DND-41 (cell line): ENCODE measurements around the gene PPP1R3E.
"Not testable (repeated sequence)": the region's sequence is repeated elsewhere in the genome, so short reads cannot be mapped to it uniquely, and the experiment has no call there.

Experiments used
- ATAC-seq: fragments of 200-7000 bp; cut with Tn5 transposase; 3 replicates; pipeline ENCODE4 v1.9.1; 2021; ENCODE audit warnings: low read depth; ENCODE audit not compliant: insufficient read depth
- DNase-seq: peaks from one replicate; pipeline ENCODE4 v3.0.0-alpha.2; 2020
- H2AFZ ChIP-seq: 2 replicates; pipeline ENCODE4 v1.6.0; 2012; ENCODE audit warnings: low read depth, low read length
- H3K27ac ChIP-seq: 2 replicates; pipeline ENCODE4 v1.5.1; 2012; ENCODE audit warnings: low read length, inconsistent platforms
- H3K27me3 ChIP-seq: fragments of 200-600 bp; sonication (generic); 2 replicates; pipeline ENCODE4 v1.6.0; 2012; ENCODE audit warnings: low read length, mild to moderate bottlenecking, inconsistent platforms; ENCODE audit not compliant: insufficient read depth, poor library complexity
- H3K36me3 ChIP-seq: 2 replicates; pipeline ENCODE4 v1.5.1; 2012; ENCODE audit warnings: low read length, inconsistent platforms; ENCODE audit not compliant: insufficient read depth
- H3K4me1 ChIP-seq: 2 replicates; pipeline ENCODE4 v1.5.1; 2012; ENCODE audit warnings: mild to moderate bottlenecking, low read length; ENCODE audit not compliant: insufficient read depth
- H3K4me2 ChIP-seq: 2 replicates; pipeline ENCODE4 v1.6.0; 2012; ENCODE audit warnings: mild to moderate bottlenecking, moderate library complexity, low read length, inconsistent platforms; ENCODE audit not compliant: insufficient read depth
- H3K4me3 ChIP-seq, 2 experiments: fragments of 200-600 bp in 1 of 2; shearing (Covaris generic) in 1 of 2; 2 replicates each; pipeline ENCODE4 v1.5.1; 2012 to 2016; ENCODE audit warnings: inconsistent platforms in 2 of 2, low read length in 2 of 2, mild to moderate bottlenecking in 2 of 2, low read depth in 1 of 2, moderate library complexity in 1 of 2
- H3K79me2 ChIP-seq: 2 replicates; pipeline ENCODE4 v1.6.0; 2012; ENCODE audit warnings: low read length, inconsistent platforms; ENCODE audit not compliant: insufficient read depth
- H3K9ac ChIP-seq: 2 replicates; pipeline ENCODE4 v1.6.0; 2012; ENCODE audit warnings: low read depth, mild to moderate bottlenecking, inconsistent platforms, low read length, moderate library complexity
- H3K9me3 ChIP-seq: 2 replicates; pipeline ENCODE4 v1.5.1; 2012; ENCODE audit warnings: low read length, moderate library complexity, mild to moderate bottlenecking, inconsistent platforms; ENCODE audit not compliant: insufficient read depth, severe bottlenecking
- H4K20me1 ChIP-seq: 2 replicates; pipeline ENCODE4 v1.6.0; 2012; ENCODE audit warnings: low read length; ENCODE audit not compliant: insufficient read depth
- CTCF ChIP-seq: IDR thresholded peaks from 2 replicates; pipeline ENCODE4 v1.5.1; 2012; ENCODE audit warnings: borderline replicate concordance, low read length, moderate library complexity, mild to moderate bottlenecking; ENCODE audit not compliant: poor library complexity, severe bottlenecking; ENCODE audit errors: extremely low read depth
- EZH2 ChIP-seq: IDR thresholded peaks from 3 replicates; pipeline ENCODE4 v1.6.1; 2012; ENCODE audit warnings: borderline replicate concordance, low read depth, mild to moderate bottlenecking, moderate library complexity, low read length, inconsistent platforms; ENCODE audit not compliant: severe bottlenecking

The PPP1R3E gene

DNA sequence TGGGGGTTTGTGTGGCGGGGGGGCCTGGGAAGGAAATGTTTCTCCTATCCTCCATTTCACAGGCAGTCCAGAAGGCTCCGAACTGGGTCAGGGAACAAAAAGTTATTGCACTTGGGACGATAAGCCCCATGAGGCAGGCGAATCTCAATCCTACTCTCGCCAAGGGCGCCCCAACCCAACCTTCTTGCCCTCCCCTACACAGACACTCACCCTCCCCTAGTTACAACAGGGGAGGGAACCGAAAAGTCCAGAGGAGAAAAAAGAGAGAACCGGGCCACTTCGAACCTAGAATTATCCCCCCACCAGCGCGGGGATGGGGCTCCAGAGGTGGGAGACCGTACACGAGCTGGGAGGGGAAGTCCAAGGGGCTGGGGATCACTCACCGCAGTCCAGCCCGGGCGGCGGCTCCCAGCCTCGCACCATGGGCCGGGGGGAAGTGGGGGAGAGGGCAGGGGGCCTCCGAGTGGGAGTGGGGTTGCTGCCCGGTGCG is 17.1 kb downstream of the PPP1R3E start:
- Histone ChIP-seq H3K4me3 (peak overlapping the region; percentile 82 to 84), H3K4me2 (peak overlapping the region; percentile 83), H2AFZ (peak overlapping the region; percentile 76), H4K20me1 (no peaks in the 10 kb centered on the region), H3K9ac (peak overlapping the region; percentile 74), H3K9me3 (no peaks in the 10 kb centered on the region), H3K79me2 (peaks cover 23% of the 10 kb centered on the region), H3K27me3 (no peaks in the 10 kb centered on the region), H3K36me3 (no peaks in the 10 kb centered on the region; the same call in 1 of the 2 replicates), H3K4me1 (peaks cover 24% of the 10 kb centered on the region), H3K27ac (peak overlapping the region; percentile 76)
- DNase-seq, result peak; percentile 31
- TF ChIP-seq EZH2 (no peak), CTCF (no peak)
- ATAC-seq, result peak; percentile 38

DNA sequence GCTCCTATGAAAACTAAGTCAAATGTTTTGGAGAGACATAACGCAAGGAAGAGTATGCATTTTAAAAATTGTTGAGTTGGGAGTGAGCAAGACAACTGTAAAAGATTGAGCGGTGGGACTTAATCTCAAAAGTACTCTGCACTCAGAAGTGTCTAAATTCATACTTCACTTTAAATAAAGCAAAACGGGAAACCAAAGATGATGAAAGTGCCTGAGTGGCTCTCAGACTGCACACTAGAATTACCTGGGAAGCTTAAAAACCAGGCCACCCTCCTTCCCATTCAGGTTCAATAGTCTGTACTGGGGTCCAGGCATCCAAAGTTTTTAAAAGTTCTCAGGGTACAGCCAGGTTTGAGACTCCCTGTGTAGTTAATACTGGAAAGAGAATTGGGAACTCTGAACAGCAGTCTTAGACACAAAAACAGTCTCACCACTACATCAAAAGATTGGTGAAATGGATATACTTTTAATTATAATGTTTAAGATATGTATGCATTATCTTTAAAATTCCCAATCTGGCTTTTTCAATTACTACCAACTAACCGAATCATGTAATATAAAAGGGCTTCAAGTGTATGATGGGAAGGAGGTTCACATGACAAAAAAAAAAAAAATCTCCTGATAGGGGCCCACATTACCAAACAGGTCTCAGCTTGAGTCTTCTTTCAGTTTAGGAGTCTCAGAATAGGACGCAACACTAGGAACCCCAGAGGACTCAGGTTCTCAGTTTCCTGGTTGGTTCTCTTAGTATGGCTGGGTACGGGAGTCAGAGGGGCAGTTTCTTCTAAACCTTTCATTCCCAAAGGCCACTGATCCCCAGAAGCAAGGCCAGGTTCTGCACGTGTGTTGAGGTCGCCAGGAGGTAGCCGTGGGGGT is 17.8 kb downstream of the PPP1R3E start:
- TF ChIP-seq CTCF, result no peak
- no peak for TF ChIP-seq EZH2
- peaks cover 23% of the 10 kb centered on the region for H3K79me2 ChIP-seq
- H3K4me2 ChIP-seq, result peak overlapping the region; percentile 83
- peak overlapping the region; percentile 76 for H3K27ac ChIP-seq
- no peaks in the 10 kb centered on the region; the same call in 1 of the 2 replicates for H3K36me3 ChIP-seq
- peak overlapping the region; percentile 74 for H3K9ac ChIP-seq
- no peaks in the 10 kb centered on the region for H3K27me3 ChIP-seq
- no peak for DNase-seq
- H4K20me1 ChIP-seq, result no peaks in the 10 kb centered on the region
- no peak for ATAC-seq
- H3K9me3 ChIP-seq, result no peaks in the 10 kb centered on the region
- H2AFZ ChIP-seq, result peak overlapping the region; percentile 76
- H3K4me3 ChIP-seq, result peak overlapping the region; percentile 82 to 84; a peak in 3 of 4 replicates
- H3K4me1 ChIP-seq, result peaks cover 24% of the 10 kb centered on the region

- DNase-seq, result no peak
Observed at GRCh38 chr14:23281247-23281646, 21.4 kb downstream of the PPP1R3E start.

GRCh38 chr14:23277928-23278327 is 24.7 kb downstream of the PPP1R3E start:
- H2AFZ ChIP-seq, H3K27me3 ChIP-seq, H4K20me1 ChIP-seq, H3K4me3 ChIP-seq, ATAC-seq, H3K4me2 ChIP-seq, H3K79me2 ChIP-seq, H3K9me3 ChIP-seq, H3K9ac ChIP-seq, H3K36me3 ChIP-seq, DNase-seq, H3K4me1 ChIP-seq, H3K27ac ChIP-seq: not testable (repeated sequence)

More at GRCh38 chr14:23281247-23281646, 21.4 kb downstream of the PPP1R3E start:
- Histone ChIP-seq H3K79me2 (peaks cover 15% of the 10 kb centered on the region), H4K20me1 (no peaks in the 10 kb centered on the region), H3K9me3 (no peaks in the 10 kb centered on the region), H3K4me3 (no peak overlapping the region), H3K36me3 (peaks cover 2% of the 10 kb centered on the region), H3K27ac (no peak overlapping the region), H3K4me2 (no peak overlapping the region), H2AFZ (no peak overlapping the region), H3K9ac (no peak overlapping the region), H3K4me1 (peaks cover 15% of the 10 kb centered on the region), H3K27me3 (no peaks in the 10 kb centered on the region)
- TF ChIP-seq CTCF (no peak), EZH2 (no peak)
- no peak for ATAC-seq
